22Rv1 (cell line): Measurements from ENCODE around the gene SNED1.
"Not testable (repeated sequence)": the region's sequence is repeated elsewhere in the genome, so short reads cannot be mapped to it uniquely, and the experiment has no call there.

ENCODE experiments used
- H3K27ac ChIP-seq: fragments of 450-650 bp; 2 replicates; pipeline ENCODE4 v1.5.1; 2017
- ZFX ChIP-seq: fragments of 450-650 bp; IDR thresholded peaks from 2 replicates; pipeline ENCODE4 v1.6.1; 2017; ENCODE audit warnings: antibody characterized with exemption, borderline replicate concordance
- TF ChIP-seq, protein P1 (sequence below): fragments of 450-650 bp; IDR thresholded peaks from 2 replicates; pipeline ENCODE4 v1.5.1; 2017; ENCODE audit warnings: mild to moderate bottlenecking

The SNED1 gene

DNA sequence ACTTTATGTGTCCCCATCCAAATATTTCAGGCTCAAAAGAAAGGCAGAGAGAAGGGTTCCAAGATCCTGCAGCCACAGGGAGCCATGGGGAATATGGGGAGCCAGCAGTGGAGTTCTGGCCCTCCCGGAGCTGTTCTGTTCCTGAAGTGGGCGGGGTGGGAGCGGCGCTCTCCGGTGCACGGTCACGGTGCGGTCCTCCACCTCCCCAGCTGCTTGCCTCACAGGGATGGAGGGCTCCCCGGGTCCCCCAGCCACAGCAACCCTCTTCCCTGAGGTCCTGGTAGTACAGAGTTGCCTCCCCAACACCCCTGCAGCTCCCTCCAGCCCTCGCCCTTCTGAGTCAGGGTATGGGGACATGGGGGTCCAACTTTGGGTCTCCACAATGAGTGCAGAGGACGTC, 26.2 kb upstream of the SNED1 start:
- no peak overlapping the region for H3K27ac ChIP-seq
- no peak for TF ChIP-seq ZFX
- TF ChIP-seq, protein P1, sequence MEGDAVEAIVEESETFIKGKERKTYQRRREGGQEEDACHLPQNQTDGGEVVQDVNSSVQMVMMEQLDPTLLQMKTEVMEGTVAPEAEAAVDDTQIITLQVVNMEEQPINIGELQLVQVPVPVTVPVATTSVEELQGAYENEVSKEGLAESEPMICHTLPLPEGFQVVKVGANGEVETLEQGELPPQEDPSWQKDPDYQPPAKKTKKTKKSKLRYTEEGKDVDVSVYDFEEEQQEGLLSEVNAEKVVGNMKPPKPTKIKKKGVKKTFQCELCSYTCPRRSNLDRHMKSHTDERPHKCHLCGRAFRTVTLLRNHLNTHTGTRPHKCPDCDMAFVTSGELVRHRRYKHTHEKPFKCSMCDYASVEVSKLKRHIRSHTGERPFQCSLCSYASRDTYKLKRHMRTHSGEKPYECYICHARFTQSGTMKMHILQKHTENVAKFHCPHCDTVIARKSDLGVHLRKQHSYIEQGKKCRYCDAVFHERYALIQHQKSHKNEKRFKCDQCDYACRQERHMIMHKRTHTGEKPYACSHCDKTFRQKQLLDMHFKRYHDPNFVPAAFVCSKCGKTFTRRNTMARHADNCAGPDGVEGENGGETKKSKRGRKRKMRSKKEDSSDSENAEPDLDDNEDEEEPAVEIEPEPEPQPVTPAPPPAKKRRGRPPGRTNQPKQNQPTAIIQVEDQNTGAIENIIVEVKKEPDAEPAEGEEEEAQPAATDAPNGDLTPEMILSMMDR = no peak

DNA sequence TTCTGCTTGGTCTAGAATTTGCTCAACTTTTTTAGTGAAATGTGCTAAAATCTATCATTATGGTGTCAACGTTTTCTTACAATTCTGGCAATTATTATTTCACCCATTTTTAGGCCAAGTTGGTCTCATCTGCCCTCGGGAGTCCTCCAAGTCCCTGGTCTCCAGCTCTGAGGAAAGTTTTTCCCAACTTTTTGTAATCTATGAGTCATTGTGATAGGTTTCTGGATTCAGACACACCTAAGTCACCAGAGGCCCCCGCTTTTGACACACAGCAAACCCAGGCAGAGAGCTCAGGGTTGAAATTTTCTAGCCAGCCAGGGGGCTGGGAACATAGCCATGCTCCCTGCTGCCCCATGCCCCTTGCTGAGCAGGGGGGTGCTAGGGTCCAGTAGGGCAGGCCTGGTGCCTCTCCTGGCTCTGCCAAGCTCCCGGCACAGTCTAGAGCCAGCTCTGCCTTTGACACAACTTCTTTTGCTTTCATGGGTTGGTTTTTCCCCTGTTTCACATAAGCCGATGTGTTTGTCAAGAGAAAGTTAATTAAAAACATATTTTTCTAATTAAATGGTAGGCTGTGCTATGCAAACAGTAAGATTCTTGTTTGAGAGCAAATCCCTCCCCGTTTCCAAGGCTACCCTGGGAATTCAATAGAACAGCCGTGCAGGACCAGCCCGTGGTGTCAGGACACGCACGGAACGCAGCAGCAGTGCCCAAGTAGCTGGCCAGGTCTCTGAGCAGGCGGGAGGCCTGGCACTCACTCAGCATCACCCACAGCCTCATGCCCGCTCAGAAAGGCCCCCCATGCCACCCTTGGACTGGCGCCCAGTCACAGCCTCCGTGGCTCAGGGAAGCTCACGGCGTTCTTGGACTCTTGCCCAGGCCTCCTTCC, 25.5 kb upstream of the SNED1 start:
- H3K27ac ChIP-seq = no peak overlapping the region
- TF ChIP-seq, protein P1 = no peak

DNA sequence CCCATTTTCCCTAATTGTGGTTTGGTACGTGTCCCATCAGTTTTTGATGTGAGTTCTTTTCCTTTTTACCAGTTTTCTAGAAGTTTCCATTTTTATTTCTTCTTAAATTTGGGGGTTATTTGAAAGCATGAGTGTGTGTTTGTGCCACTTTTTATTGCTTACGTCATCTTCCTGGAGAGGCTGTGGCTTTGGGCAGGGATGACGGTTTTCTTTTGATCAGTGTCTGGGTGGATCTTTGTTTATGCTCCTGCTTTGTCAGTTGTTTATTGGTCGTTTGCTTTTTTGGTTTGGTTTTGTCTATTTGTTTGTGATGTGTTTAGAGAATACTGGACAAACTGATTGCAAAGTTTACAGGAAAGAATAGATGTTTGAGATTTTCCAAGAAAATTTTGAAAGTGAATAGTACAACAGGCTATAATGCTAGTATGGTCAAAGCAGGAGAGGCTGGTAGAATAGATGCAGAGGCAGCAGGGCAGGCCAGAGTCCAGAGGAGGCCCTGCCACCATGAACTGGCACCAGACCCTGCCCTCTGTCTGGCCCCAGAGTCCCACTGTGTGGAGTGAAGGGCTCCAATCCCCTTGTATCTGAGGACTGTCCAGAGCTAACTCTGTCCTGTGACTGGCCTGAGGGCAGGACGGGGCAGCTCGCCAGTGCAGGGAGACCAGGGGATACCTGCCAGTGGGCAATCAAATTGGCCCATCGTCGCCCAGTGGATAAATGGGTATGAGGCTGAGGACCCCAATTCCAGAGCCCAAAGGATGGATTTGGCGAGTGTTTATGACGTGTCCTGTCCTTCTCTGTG, 23.4 kb upstream of the SNED1 start:
- H3K27ac ChIP-seq = no peak overlapping the region
- TF ChIP-seq, protein P1 = no peak
- TF ChIP-seq ZFX = no peak

DNA sequence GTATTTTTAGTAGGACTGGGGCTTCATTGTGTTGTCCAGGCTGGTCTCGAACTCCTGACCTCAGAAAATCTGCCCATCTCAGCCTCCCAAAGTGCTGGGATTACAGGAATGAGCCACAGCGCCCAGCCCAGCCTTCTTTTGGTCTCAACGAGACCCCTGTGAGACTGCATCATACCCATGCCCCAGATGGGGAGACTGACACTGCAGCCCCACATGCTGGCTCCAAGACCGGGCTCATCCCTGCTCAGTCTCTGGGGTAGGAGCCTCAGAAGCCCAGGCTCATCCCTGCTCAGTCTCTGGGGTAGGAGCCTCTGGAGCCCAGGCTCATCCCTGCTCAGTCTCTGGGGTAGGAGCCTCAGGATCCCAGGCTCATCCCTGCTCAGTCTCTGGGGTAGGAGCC, 22.5 kb upstream of the SNED1 start:
- not testable (repeated sequence) for H3K27ac ChIP-seq

DNA sequence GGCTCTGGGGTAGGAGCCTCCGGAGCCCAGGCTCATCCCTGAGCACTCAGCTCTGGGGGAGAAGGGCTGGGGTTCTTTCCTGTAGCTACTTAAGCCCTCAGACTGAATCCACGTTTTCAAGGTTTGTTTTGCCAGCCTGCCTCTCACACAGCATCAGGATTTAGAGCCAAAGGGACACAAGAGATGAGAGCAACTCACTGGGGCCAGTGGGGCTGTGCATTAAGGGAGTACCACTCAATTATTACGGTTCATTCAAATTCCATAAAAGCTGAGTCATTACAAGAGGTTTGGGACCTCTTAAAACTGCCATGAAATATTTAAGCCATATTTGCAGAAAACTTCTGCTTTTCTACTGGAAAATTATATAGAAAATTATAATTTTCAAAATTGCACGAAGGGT, 17.1 kb upstream of the SNED1 start:
- TF ChIP-seq, protein P1 = no peak
- no peak for TF ChIP-seq ZFX
- H3K27ac ChIP-seq = no peak overlapping the region

DNA sequence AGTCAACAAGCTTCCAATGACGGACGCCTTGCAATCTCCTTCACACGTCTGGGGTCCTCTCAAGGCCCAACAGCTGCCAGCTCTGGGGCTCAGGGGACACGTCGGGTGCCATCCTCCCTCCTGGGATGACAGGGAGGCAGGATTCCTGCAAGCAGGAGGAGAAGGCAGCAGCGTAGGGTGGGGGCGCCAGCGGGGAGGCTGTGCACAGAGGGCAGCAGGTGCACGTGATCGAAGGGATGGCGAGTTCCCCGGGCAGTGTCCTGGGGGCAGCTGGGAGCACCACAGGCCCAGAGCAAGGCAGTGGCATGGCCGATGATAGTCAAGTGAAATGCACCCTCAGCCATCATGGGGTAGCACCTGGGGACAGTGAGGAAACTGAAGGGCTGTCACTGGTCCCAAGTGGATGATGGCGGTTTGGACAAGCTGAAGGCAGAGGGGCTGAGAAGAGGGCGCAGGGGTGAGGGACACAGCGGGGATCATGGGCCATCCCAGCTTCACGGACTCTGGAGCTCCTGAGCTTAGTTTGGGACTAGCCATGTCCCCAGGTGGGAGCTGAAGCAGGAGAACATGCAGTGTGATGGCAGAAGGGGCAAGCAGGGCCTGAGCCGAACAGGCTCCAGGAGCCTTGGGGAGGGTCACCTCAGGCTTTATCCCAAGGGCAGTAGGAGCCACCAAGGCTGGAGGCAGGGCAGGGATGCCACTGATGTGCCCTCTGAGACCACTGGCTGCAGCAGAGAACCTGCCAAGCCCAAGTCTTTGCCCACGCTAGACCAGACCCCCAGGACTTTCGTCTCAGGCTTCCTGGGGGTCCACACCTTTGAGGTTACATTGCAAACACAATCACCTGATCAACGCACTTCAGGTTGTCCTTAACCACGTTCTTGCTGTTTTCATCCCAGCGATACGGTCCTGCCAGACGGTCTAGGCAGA, 16.3 kb upstream of the SNED1 start:
- TF ChIP-seq, protein P1 = no peak
- TF ChIP-seq ZFX = no peak
- no peak overlapping the region for H3K27ac ChIP-seq

DNA sequence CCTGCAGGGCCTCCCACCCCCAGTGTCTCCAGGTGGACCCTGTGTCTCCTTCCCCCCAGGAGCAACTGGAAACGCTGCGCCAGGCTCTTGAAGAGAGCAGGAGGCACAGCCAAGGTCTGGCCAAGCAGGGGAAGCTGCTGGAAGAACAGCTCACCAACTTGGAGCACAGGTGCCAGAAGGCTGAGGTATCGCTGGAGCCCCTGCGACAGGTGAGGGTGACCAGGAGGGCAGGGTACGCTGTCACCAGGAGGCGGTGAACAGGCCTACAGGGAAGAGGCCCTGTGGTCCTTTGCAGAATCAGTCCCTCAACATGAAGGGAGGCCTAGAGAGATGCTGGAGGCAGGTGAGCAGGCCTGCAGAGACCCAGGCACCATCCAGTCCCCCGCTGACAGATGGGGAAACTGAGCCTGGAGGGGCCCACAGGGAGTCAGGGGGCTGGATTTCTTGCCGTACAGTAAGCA, 15.6 kb upstream of the SNED1 start:
- no peak overlapping the region for H3K27ac ChIP-seq
- TF ChIP-seq, protein P1 = no peak
- no peak for TF ChIP-seq ZFX
